GM23338 (cell line): ENCODE measurements around the gene CPNE1. TPM values are rescaled to one million over a fixed set of nuclear protein-coding genes. Genes with fewer than 3 reads are reported as not detected.

Experiments
- ATAC-seq: fragments of 200-7000 bp; cut with Tn5 transposase; 3 replicates; pipeline ENCODE4 v1.9.1; 2020
- DNase-seq: peaks from one replicate; pipeline ENCODE4 v3.0.0-alpha.2; 2015; ENCODE audit warnings: low spot score
- H2AFZ ChIP-seq: fragments of 200-600 bp; sonication (generic); 2 replicates; pipeline ENCODE4 v1.8.0; 2016; ENCODE audit warnings: antibody characterized with exemption, mild to moderate bottlenecking, moderate library complexity
- H3F3A ChIP-seq: fragments of 200-600 bp; sonication (generic); replicated peaks from 2 replicates; pipeline ENCODE4 v1.8.0; 2017; ENCODE audit warnings: antibody characterized with exemption, mixed run types, low read depth
- H3K27ac ChIP-seq: fragments of 200-600 bp; sonication (generic); 2 replicates; pipeline ENCODE4 v1.6.1; 2016; ENCODE audit warnings: low read depth
- H3K27me3 ChIP-seq: fragments of 200-600 bp; sonication (generic); 2 replicates; pipeline ENCODE4 v1.8.0; 2016; ENCODE audit warnings: mild to moderate bottlenecking, mixed run types, moderate library complexity; ENCODE audit not compliant: insufficient read depth
- H3K36me3 ChIP-seq: fragments of 200-600 bp; sonication (generic); 2 replicates; pipeline ENCODE4 v1.8.0; 2016; ENCODE audit warnings: mild to moderate bottlenecking; ENCODE audit not compliant: insufficient read depth
- H3K4me1 ChIP-seq: fragments of 200-600 bp; sonication (generic); 2 replicates; pipeline ENCODE4 v1.8.0; 2016; ENCODE audit warnings: mild to moderate bottlenecking, moderate library complexity; ENCODE audit not compliant: insufficient read depth
- H3K4me2 ChIP-seq: fragments of 200-600 bp; sonication (generic); 2 replicates; pipeline ENCODE4 v1.7.1; 2017; ENCODE audit warnings: mixed run types
- H3K4me3 ChIP-seq: fragments of 200-600 bp; sonication (generic); 2 replicates; pipeline ENCODE4 v1.6.1; 2016; ENCODE audit warnings: mixed run types
- H3K79me2 ChIP-seq: fragments of 200-600 bp; sonication (generic); replicated peaks from 2 replicates; pipeline ENCODE4 v1.8.0; 2017; ENCODE audit warnings: mild to moderate bottlenecking; ENCODE audit not compliant: insufficient read depth
- H3K9me2 ChIP-seq: fragments of 200-600 bp; sonication (generic); 2 replicates; pipeline ENCODE4 v1.8.0; 2017; ENCODE audit not compliant: insufficient read depth
- H4K20me1 ChIP-seq: fragments of 200-600 bp; sonication (generic); replicated peaks from 2 replicates; pipeline ENCODE4 v1.8.0; 2017; ENCODE audit warnings: mild to moderate bottlenecking; ENCODE audit not compliant: insufficient read depth
- H3K27ac Mint-ChIP-seq: 2 replicates; pipeline ENCODE4 v1.8.0; 2020; ENCODE audit warnings: inconsistent platforms, mild to moderate bottlenecking, moderate library complexity, mixed read lengths
- H3K27me3 Mint-ChIP-seq: 3 replicates; pipeline ENCODE4 v1.8.0; 2022; ENCODE audit warnings: low read depth, mild to moderate bottlenecking, moderate library complexity, mixed read lengths, inconsistent platforms; ENCODE audit not compliant: insufficient read depth, poor library complexity
- H3K36me3 Mint-ChIP-seq: 3 replicates; pipeline ENCODE4 v1.8.0; 2021; ENCODE audit warnings: low read depth, mild to moderate bottlenecking, inconsistent platforms, moderate library complexity, mixed read lengths
- H3K4me1 Mint-ChIP-seq: 3 replicates; pipeline ENCODE4 v1.8.0; 2020; ENCODE audit warnings: mild to moderate bottlenecking, inconsistent platforms, mixed read lengths
- H3K4me3 Mint-ChIP-seq: 3 replicates; pipeline ENCODE4 v1.8.0; 2021; ENCODE audit warnings: moderate library complexity, mild to moderate bottlenecking, inconsistent platforms, mixed read lengths
- H3K9me3 Mint-ChIP-seq: 3 replicates; pipeline ENCODE4 v1.8.0; 2020; ENCODE audit warnings: moderate library complexity, mild to moderate bottlenecking, inconsistent platforms, mixed read lengths
- CREB1 ChIP-seq: fragments of 250-450 bp; sonication (Bioruptor Pico); IDR thresholded peaks from 2 replicates; pipeline ENCODE4 v1.5.0; 2020; ENCODE audit warnings: low read depth, mild to moderate bottlenecking, moderate library complexity
- CTCF ChIP-seq, 2 experiments: fragments of 200-600 bp in 1 of 2; sonication (generic) in 1 of 2; conservative IDR thresholded peaks; 2 replicates each; pipeline versions ENCODE4 v1.5.1 to v1.6.1; 2016 to 2017; ENCODE audit warnings: antibody characterized with exemption in 2 of 2, low read depth in 2 of 2, mild to moderate bottlenecking in 2 of 2, moderate library complexity in 1 of 2
- EZH2phosphoT487 ChIP-seq: fragments of 200-600 bp; sonication (generic); IDR thresholded peaks from one replicate; pipeline ENCODE4 v1.8.1; 2018; ENCODE audit warnings: antibody characterized with exemption; ENCODE audit not compliant: unreplicated experiment
- JUNB ChIP-seq: IDR thresholded peaks from one replicate; pipeline ENCODE4 v1.6.1; 2016; ENCODE audit warnings: antibody characterized with exemption; ENCODE audit not compliant: unreplicated experiment
- NANOG ChIP-seq: IDR thresholded peaks from 2 replicates; pipeline ENCODE4 v1.6.1; 2016; ENCODE audit warnings: antibody characterized with exemption, borderline replicate concordance
- POLR2AphosphoS5 ChIP-seq: IDR thresholded peaks from 2 replicates; pipeline ENCODE4 v1.6.1; 2016; ENCODE audit warnings: antibody characterized with exemption, low read depth
- STAT1 ChIP-seq: IDR thresholded peaks from one replicate; pipeline ENCODE4 v1.6.1; 2016; ENCODE audit warnings: antibody characterized with exemption; ENCODE audit not compliant: unreplicated experiment
- ZNF114 ChIP-seq: fragments of 250-450 bp; sonication (Bioruptor Pico); IDR thresholded peaks from 2 replicates; pipeline ENCODE4 v1.5.0; 2020; ENCODE audit warnings: mild to moderate bottlenecking, moderate library complexity
- ZNF331 ChIP-seq: fragments of 250-450 bp; sonication (Bioruptor Pico); IDR thresholded peaks from 2 replicates; pipeline ENCODE4 v1.5.0; 2020; ENCODE audit warnings: low read depth, mild to moderate bottlenecking, moderate library complexity
- polyA plus RNA-seq: library from polyadenylated mRNA; unstranded; fragments of >200 nt; fragmentation: Nextera tagmentation; extraction: Ambion mirVana; gene quantifications from 2 replicates; pipeline ENCODE4 v1.2.1, GENCODE V29; 2016
- total RNA-seq: library from RNA; depleted of rRNA; stranded (reverse); fragments of >200 nt; shearing (Covaris generic); gene quantifications from 2 replicates; pipeline ENCODE4 v1.2.3, GENCODE V29; 2014
- TF ChIP-seq, protein P1 (sequence below): IDR thresholded peaks from 2 replicates; pipeline ENCODE4 v1.6.1; 2016; ENCODE audit warnings: antibody characterized with exemption
- TF ChIP-seq, protein P2 (sequence below): IDR thresholded peaks from one replicate; pipeline ENCODE4 v1.6.1; 2018; ENCODE audit warnings: antibody characterized with exemption; ENCODE audit not compliant: unreplicated experiment

CPNE1 gene
- total and polyA plus RNA-seq, 2 experiments from 2014 or later = 189 to 196 TPM

DNA sequence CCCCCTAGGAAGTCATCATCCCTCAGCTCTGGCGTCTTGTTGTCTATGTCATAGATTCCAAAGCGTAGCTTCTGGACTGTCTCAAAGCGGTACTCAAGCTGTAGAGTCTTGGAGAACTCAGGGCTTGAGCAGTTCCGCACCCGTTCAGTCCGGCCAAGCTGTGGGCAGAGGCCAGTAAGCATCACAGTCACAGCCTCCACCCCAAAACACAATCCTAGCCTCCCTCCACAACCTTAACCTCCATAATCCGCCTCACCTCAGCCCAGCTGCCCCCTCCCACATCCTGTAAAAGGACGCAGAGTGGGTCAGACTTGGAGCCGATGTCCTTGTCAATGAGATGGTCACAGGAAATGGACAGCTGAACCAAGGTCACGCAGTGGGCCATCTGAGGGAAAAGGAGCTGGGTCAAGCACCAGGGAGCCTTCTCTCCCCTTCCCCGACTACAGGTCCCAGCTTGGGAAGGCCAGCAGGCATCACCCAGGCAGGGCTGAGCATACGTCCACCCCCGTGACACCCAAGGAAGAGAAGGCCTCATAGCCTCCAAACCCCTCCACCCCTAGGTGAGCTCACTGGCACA is 32.1 kb downstream of the CPNE1 start:
- H3K9me2 ChIP-seq = no peaks in the 10 kb centered on the region
- H3F3A ChIP-seq = no peaks in the 10 kb centered on the region
- H4K20me1 ChIP-seq = peaks cover 24% of the 10 kb centered on the region
- no peak overlapping the region for H3K4me2 ChIP-seq
- DNase-seq (no peak), ATAC-seq (no peak)
- no peak overlapping the region for H3K4me3 Mint-ChIP-seq
- H3K4me1 Mint-ChIP-seq = no peaks in the 10 kb centered on the region
- peaks cover 17% of the 10 kb centered on the region for H3K36me3 ChIP-seq
- no peak for TF ChIP-seq CTCF (conservative IDR thresholded peaks at IDR 0.05; ENCODE audit: low read depth in 2 of 2)
- no peak for TF ChIP-seq ZNF114 (CRISPR knock-in tag)
- no peak for TF ChIP-seq NANOG
- no peak for TF ChIP-seq EZH2phosphoT487
- no peak for TF ChIP-seq JUNB
- TF ChIP-seq, protein P1, sequence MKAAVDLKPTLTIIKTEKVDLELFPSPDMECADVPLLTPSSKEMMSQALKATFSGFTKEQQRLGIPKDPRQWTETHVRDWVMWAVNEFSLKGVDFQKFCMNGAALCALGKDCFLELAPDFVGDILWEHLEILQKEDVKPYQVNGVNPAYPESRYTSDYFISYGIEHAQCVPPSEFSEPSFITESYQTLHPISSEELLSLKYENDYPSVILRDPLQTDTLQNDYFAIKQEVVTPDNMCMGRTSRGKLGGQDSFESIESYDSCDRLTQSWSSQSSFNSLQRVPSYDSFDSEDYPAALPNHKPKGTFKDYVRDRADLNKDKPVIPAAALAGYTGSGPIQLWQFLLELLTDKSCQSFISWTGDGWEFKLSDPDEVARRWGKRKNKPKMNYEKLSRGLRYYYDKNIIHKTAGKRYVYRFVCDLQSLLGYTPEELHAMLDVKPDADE = no peak
- no peak for TF ChIP-seq POLR2AphosphoS5
- TF ChIP-seq, protein P2, sequence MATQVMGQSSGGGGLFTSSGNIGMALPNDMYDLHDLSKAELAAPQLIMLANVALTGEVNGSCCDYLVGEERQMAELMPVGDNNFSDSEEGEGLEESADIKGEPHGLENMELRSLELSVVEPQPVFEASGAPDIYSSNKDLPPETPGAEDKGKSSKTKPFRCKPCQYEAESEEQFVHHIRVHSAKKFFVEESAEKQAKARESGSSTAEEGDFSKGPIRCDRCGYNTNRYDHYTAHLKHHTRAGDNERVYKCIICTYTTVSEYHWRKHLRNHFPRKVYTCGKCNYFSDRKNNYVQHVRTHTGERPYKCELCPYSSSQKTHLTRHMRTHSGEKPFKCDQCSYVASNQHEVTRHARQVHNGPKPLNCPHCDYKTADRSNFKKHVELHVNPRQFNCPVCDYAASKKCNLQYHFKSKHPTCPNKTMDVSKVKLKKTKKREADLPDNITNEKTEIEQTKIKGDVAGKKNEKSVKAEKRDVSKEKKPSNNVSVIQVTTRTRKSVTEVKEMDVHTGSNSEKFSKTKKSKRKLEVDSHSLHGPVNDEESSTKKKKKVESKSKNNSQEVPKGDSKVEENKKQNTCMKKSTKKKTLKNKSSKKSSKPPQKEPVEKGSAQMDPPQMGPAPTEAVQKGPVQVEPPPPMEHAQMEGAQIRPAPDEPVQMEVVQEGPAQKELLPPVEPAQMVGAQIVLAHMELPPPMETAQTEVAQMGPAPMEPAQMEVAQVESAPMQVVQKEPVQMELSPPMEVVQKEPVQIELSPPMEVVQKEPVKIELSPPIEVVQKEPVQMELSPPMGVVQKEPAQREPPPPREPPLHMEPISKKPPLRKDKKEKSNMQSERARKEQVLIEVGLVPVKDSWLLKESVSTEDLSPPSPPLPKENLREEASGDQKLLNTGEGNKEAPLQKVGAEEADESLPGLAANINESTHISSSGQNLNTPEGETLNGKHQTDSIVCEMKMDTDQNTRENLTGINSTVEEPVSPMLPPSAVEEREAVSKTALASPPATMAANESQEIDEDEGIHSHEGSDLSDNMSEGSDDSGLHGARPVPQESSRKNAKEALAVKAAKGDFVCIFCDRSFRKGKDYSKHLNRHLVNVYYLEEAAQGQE = no peak
- H3K36me3 Mint-ChIP-seq = peaks cover 32% of the 10 kb centered on the region
- no peak overlapping the region for H2AFZ ChIP-seq
- H3K27ac ChIP-seq = no peak overlapping the region
- no peaks in the 10 kb centered on the region for H3K4me1 ChIP-seq
- H3K27me3 ChIP-seq = no peaks in the 10 kb centered on the region
- no peaks in the 10 kb centered on the region for H3K9me3 Mint-ChIP-seq
- peaks cover 7% of the 10 kb centered on the region for H3K27me3 Mint-ChIP-seq
- H3K79me2 ChIP-seq = peaks cover 37% of the 10 kb centered on the region
- no peak overlapping the region for H3K4me3 ChIP-seq
- peak overlapping the region; percentile 48 for H3K27ac Mint-ChIP-seq

GRCh38 chr20:35630636-35631035 is 34.1 kb downstream of the CPNE1 start:
- Mint-ChIP-seq H3K4me1 (no peaks in the 10 kb centered on the region), H3K27ac (peak overlapping the region; percentile 11; the same call in 1 of the 2 replicates), H3K27me3 (peaks cover 7% of the 10 kb centered on the region), H3K9me3 (no peaks in the 10 kb centered on the region), H3K4me3 (no peak overlapping the region), H3K36me3 (peaks cover 51% of the 10 kb centered on the region)
- Histone ChIP-seq H3K4me1 (no peaks in the 10 kb centered on the region), H4K20me1 (peaks cover 7% of the 10 kb centered on the region), H3K36me3 (peaks cover 25% of the 10 kb centered on the region), H3K27me3 (no peaks in the 10 kb centered on the region), H3K27ac (no peak overlapping the region), H3K4me2 (no peak overlapping the region), H3F3A (peaks cover 3% of the 10 kb centered on the region; the same call in 1 of the 2 replicates), H3K79me2 (peaks cover 18% of the 10 kb centered on the region), H2AFZ (no peak overlapping the region), H3K4me3 (no peak overlapping the region), H3K9me2 (no peaks in the 10 kb centered on the region)
- no peak for DNase-seq
- ATAC-seq = no peak
- no peak for TF ChIP-seq STAT1
- TF ChIP-seq, protein P1 = no peak
- TF ChIP-seq, protein P2 = no peak
- TF ChIP-seq CREB1 (CRISPR knock-in tag) = no peak
- TF ChIP-seq ZNF114 (CRISPR knock-in tag) = no peak
- TF ChIP-seq ZNF331 (CRISPR knock-in tag) = no peak
- TF ChIP-seq JUNB = no peak
- no peak for TF ChIP-seq NANOG
- TF ChIP-seq EZH2phosphoT487 = no peak
